GM23338 (cell line): ENCODE results near the gene NSG2. TPM values are rescaled to one million over a fixed set of nuclear protein-coding genes. Genes with fewer than 3 reads are reported as not detected.

ENCODE experiments used
- ATAC-seq: fragments of 200-7000 bp; cut with Tn5 transposase; 3 replicates; pipeline ENCODE4 v1.9.1; 2020
- DNase-seq: peaks from one replicate; pipeline ENCODE4 v3.0.0-alpha.2; 2015; ENCODE audit warnings: low spot score
- H2AFZ ChIP-seq: fragments of 200-600 bp; sonication (generic); 2 replicates; pipeline ENCODE4 v1.8.0; 2016; ENCODE audit warnings: antibody characterized with exemption, mild to moderate bottlenecking, moderate library complexity
- H3F3A ChIP-seq: fragments of 200-600 bp; sonication (generic); replicated peaks from 2 replicates; pipeline ENCODE4 v1.8.0; 2017; ENCODE audit warnings: antibody characterized with exemption, mixed run types, low read depth
- H3K27ac ChIP-seq: fragments of 200-600 bp; sonication (generic); 2 replicates; pipeline ENCODE4 v1.6.1; 2016; ENCODE audit warnings: low read depth
- H3K27me3 ChIP-seq: fragments of 200-600 bp; sonication (generic); 2 replicates; pipeline ENCODE4 v1.8.0; 2016; ENCODE audit warnings: mild to moderate bottlenecking, mixed run types, moderate library complexity; ENCODE audit not compliant: insufficient read depth
- H3K36me3 ChIP-seq: fragments of 200-600 bp; sonication (generic); 2 replicates; pipeline ENCODE4 v1.8.0; 2016; ENCODE audit warnings: mild to moderate bottlenecking; ENCODE audit not compliant: insufficient read depth
- H3K4me1 ChIP-seq: fragments of 200-600 bp; sonication (generic); 2 replicates; pipeline ENCODE4 v1.8.0; 2016; ENCODE audit warnings: mild to moderate bottlenecking, moderate library complexity; ENCODE audit not compliant: insufficient read depth
- H3K4me2 ChIP-seq: fragments of 200-600 bp; sonication (generic); 2 replicates; pipeline ENCODE4 v1.7.1; 2017; ENCODE audit warnings: mixed run types
- H3K4me3 ChIP-seq: fragments of 200-600 bp; sonication (generic); 2 replicates; pipeline ENCODE4 v1.6.1; 2016; ENCODE audit warnings: mixed run types
- H3K79me2 ChIP-seq: fragments of 200-600 bp; sonication (generic); replicated peaks from 2 replicates; pipeline ENCODE4 v1.8.0; 2017; ENCODE audit warnings: mild to moderate bottlenecking; ENCODE audit not compliant: insufficient read depth
- H3K9me2 ChIP-seq: fragments of 200-600 bp; sonication (generic); 2 replicates; pipeline ENCODE4 v1.8.0; 2017; ENCODE audit not compliant: insufficient read depth
- H4K20me1 ChIP-seq: fragments of 200-600 bp; sonication (generic); replicated peaks from 2 replicates; pipeline ENCODE4 v1.8.0; 2017; ENCODE audit warnings: mild to moderate bottlenecking; ENCODE audit not compliant: insufficient read depth
- H3K27ac Mint-ChIP-seq: 2 replicates; pipeline ENCODE4 v1.8.0; 2020; ENCODE audit warnings: inconsistent platforms, mild to moderate bottlenecking, moderate library complexity, mixed read lengths
- H3K27me3 Mint-ChIP-seq: 3 replicates; pipeline ENCODE4 v1.8.0; 2022; ENCODE audit warnings: low read depth, mild to moderate bottlenecking, moderate library complexity, mixed read lengths, inconsistent platforms; ENCODE audit not compliant: insufficient read depth, poor library complexity
- H3K36me3 Mint-ChIP-seq: 3 replicates; pipeline ENCODE4 v1.8.0; 2021; ENCODE audit warnings: low read depth, mild to moderate bottlenecking, inconsistent platforms, moderate library complexity, mixed read lengths
- H3K4me1 Mint-ChIP-seq: 3 replicates; pipeline ENCODE4 v1.8.0; 2020; ENCODE audit warnings: mild to moderate bottlenecking, inconsistent platforms, mixed read lengths
- H3K4me3 Mint-ChIP-seq: 3 replicates; pipeline ENCODE4 v1.8.0; 2021; ENCODE audit warnings: moderate library complexity, mild to moderate bottlenecking, inconsistent platforms, mixed read lengths
- H3K9me3 Mint-ChIP-seq: 3 replicates; pipeline ENCODE4 v1.8.0; 2020; ENCODE audit warnings: moderate library complexity, mild to moderate bottlenecking, inconsistent platforms, mixed read lengths
- CREB1 ChIP-seq: fragments of 250-450 bp; sonication (Bioruptor Pico); IDR thresholded peaks from 2 replicates; pipeline ENCODE4 v1.5.0; 2020; ENCODE audit warnings: low read depth, mild to moderate bottlenecking, moderate library complexity
- ZNF331 ChIP-seq: fragments of 250-450 bp; sonication (Bioruptor Pico); IDR thresholded peaks from 2 replicates; pipeline ENCODE4 v1.5.0; 2020; ENCODE audit warnings: low read depth, mild to moderate bottlenecking, moderate library complexity
- ZNF462 ChIP-seq: fragments of 250-450 bp; sonication (Bioruptor Pico); IDR thresholded peaks from 2 replicates; pipeline ENCODE4 v1.5.0; 2020; ENCODE audit warnings: mild to moderate bottlenecking, moderate library complexity
- polyA plus RNA-seq: library from polyadenylated mRNA; unstranded; fragments of >200 nt; fragmentation: Nextera tagmentation; extraction: Ambion mirVana; gene quantifications from 2 replicates; pipeline ENCODE4 v1.2.1, GENCODE V29; 2016
- total RNA-seq: library from RNA; depleted of rRNA; stranded (reverse); fragments of >200 nt; shearing (Covaris generic); gene quantifications from 2 replicates; pipeline ENCODE4 v1.2.3, GENCODE V29; 2014
- TF ChIP-seq, protein P1 (sequence below): IDR thresholded peaks from 2 replicates; pipeline ENCODE4 v1.6.1; 2016; ENCODE audit warnings: antibody characterized with exemption

The NSG2 gene
- total and polyA plus RNA-seq, 2 experiments from 2014 or later, result 0.16 TPM; not detected in 1

DNA sequence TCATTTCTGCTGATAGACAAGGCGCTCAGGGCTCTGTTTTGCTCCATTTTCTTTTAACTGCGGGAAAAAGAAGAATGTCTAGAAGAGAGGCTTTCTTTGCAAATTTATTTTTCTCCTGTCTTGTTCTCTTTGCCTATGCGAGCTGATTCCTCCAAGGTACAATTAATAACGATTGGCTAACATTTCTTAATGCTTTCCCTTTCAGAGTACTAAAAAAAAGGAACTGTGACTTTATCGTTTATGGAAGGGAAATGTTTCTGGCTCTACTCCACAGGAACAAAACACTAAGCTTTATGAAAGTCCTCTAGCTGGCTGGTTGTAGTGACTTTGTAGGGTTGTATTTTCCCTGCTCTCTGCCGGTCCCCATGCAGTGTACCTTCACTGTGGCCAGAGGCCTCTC, 11.7 kb downstream of the NSG2 start:
- Histone ChIP-seq H3K79me2 (no peaks in the 10 kb centered on the region), H2AFZ (no peak overlapping the region; the same call in 1 of the 2 replicates), H3K4me2 (no peak overlapping the region), H3K9me2 (0 out of 2 replicates have a peak, but pooled peaks cover 4% of the 10 kb centered on the region), H3K4me3 (no peak overlapping the region), H4K20me1 (no peaks in the 10 kb centered on the region), H3K36me3 (no peaks in the 10 kb centered on the region), H3K27me3 (no peaks in the 10 kb centered on the region), H3K27ac (no peak overlapping the region), H3K4me1 (no peaks in the 10 kb centered on the region), H3F3A (no peaks in the 10 kb centered on the region)
- TF ChIP-seq ZNF462 (CRISPR knock-in tag), result no peak
- TF ChIP-seq, protein P1, sequence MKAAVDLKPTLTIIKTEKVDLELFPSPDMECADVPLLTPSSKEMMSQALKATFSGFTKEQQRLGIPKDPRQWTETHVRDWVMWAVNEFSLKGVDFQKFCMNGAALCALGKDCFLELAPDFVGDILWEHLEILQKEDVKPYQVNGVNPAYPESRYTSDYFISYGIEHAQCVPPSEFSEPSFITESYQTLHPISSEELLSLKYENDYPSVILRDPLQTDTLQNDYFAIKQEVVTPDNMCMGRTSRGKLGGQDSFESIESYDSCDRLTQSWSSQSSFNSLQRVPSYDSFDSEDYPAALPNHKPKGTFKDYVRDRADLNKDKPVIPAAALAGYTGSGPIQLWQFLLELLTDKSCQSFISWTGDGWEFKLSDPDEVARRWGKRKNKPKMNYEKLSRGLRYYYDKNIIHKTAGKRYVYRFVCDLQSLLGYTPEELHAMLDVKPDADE, result no peak
- TF ChIP-seq ZNF331, result no peak
- TF ChIP-seq CREB1 (CRISPR knock-in tag), result no peak
- no peaks in the 10 kb centered on the region for H3K27me3 Mint-ChIP-seq
- ATAC-seq, result no peak
- H3K36me3 Mint-ChIP-seq, result no peaks in the 10 kb centered on the region
- DNase-seq, result no peak
- no peak overlapping the region for H3K4me3 Mint-ChIP-seq
- H3K9me3 Mint-ChIP-seq, result no peaks in the 10 kb centered on the region
- H3K27ac Mint-ChIP-seq, result no peak overlapping the region; the same call in 1 of the 2 replicates
- H3K4me1 Mint-ChIP-seq, result no peaks in the 10 kb centered on the region
